Adrenal gland (tissue), 5 donors: ENCODE data around the gene SEMA4B.

Source experiments
- CTCF ChIP-seq, 6 experiments: fragments of 450-650 bp in 4 of 6; fragments of 200-600 bp in 2 of 6; sonication (generic) in 1 of 6; IDR thresholded peaks; 1 replicate in 5 of 6; 2 replicates in 1 of 6; pipeline versions ENCODE4 v1.5.1 to v1.8.0; 2016 to 2021; ENCODE audit warnings: antibody characterized with exemption in 6 of 6, mild to moderate bottlenecking in 2 of 6, moderate library complexity in 1 of 6
- POLR2A ChIP-seq, 2 donors: fragments of 450-650 bp; IDR thresholded peaks; one replicate each; pipeline ENCODE4 v1.6.1; 2017; ENCODE audit warnings: antibody characterized with exemption in 2 of 2, mild to moderate bottlenecking in 2 of 2, moderate library complexity in 1 of 2
- donor health status: DM: no; HTN: no; CAD: no.

DNA sequence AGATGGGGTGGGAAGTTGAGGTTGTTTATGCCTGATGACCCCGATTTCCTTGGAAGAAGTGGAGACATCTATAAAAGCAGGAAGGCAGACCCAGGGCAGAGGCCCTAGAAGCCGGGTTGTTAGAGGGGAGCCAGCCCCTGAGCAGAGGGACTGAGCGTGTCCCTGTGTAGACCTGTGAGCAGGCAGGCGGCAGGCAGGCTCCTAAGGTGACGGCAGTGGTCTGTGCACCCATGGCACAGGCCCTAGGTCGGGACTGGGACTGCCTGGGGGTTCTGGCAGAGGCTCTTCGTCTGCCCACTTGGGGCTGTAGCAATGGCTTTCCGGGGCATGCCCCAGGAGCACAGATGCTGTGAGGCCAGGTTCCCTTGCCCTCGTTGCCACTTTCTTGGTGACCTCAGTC is 9.9 kb downstream of the SEMA4B start:
- TF ChIP-seq CTCF (IDR thresholded peaks at IDR 0.05) (no peak), POLR2A (IDR thresholded peaks at IDR 0.05) (no peak)
